Epithelial cell of proximal tubule (primary cell): ENCODE data around the gene ATG2B. TPM values are rescaled to one million over a fixed set of nuclear protein-coding genes. Genes with fewer than 3 reads are reported as not detected.

Source experiments
- DNase-seq: peaks from one replicate; pipeline ENCODE4 v3.0.0-alpha.2; 2011; ENCODE audit warnings: low read depth
- H3K4me3 ChIP-seq: 2 replicates; pipeline ENCODE4 v1.5.1; 2011; ENCODE audit warnings: low read depth, mild to moderate bottlenecking, low read length
- total RNA-seq: library from RNA; depleted of rRNA; stranded (reverse); fragments of >200 nt; gene quantifications from 2 replicates; pipeline ENCODE4 v1.2.3, GENCODE V29; 2015
- TF ChIP-seq, protein P1 (sequence below): conservative IDR thresholded peaks from 2 replicates; pipeline ENCODE4 v1.5.1; 2012; ENCODE audit warnings: low read depth, mild to moderate bottlenecking, low read length

ATG2B gene
- total RNA-seq, 1 donor from 2014 or later, result 8.6 TPM

DNA sequence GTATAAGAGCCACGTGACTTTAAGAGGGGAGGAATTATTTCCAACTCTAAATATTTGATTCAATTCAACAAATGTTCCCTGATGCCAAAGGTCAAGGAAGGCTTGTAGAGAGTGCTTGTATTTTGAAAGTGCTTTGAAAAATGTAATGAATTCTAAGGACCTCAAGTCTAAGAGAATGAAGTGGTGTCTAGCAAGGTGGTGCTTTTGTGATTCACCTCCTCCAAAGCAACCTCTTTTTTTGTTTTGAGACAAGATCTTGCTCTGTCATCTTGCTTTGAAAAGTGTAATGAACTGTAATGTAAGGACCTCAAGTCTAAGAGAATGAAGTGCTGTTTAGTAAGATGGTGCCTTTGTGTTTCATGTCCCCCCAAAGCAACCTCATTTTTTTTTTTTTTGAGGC, 42.5 kb upstream of the ATG2B start:
- TF ChIP-seq, protein P1, sequence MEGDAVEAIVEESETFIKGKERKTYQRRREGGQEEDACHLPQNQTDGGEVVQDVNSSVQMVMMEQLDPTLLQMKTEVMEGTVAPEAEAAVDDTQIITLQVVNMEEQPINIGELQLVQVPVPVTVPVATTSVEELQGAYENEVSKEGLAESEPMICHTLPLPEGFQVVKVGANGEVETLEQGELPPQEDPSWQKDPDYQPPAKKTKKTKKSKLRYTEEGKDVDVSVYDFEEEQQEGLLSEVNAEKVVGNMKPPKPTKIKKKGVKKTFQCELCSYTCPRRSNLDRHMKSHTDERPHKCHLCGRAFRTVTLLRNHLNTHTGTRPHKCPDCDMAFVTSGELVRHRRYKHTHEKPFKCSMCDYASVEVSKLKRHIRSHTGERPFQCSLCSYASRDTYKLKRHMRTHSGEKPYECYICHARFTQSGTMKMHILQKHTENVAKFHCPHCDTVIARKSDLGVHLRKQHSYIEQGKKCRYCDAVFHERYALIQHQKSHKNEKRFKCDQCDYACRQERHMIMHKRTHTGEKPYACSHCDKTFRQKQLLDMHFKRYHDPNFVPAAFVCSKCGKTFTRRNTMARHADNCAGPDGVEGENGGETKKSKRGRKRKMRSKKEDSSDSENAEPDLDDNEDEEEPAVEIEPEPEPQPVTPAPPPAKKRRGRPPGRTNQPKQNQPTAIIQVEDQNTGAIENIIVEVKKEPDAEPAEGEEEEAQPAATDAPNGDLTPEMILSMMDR, result no peak
- DNase-seq, result no peak

DNA sequence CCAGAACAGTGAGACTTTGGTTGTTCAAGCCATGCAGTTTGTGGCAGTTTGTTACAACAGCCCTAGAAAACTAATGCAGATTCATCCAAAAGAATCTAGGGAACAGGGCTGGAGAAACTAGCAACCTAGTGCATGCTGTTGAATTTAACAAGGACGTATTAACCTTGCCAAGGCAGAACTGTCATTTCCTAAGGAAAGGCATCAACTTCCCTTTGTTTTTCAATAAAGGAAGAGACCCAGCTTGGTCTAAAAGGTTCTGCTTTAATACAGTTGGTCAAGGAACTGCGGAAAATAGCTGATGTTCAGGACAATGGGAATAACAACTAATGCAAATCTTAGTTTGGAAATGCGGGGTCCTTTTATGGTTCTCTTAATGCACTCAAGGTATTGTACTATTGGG, 40.3 kb upstream of the ATG2B start:
- no peak overlapping the region for H3K4me3 ChIP-seq
- TF ChIP-seq, protein P1, result no peak
- no peak for DNase-seq

More for the DNA sequence above, 42.5 kb upstream of the ATG2B start:
- no peak overlapping the region for H3K4me3 ChIP-seq

DNA sequence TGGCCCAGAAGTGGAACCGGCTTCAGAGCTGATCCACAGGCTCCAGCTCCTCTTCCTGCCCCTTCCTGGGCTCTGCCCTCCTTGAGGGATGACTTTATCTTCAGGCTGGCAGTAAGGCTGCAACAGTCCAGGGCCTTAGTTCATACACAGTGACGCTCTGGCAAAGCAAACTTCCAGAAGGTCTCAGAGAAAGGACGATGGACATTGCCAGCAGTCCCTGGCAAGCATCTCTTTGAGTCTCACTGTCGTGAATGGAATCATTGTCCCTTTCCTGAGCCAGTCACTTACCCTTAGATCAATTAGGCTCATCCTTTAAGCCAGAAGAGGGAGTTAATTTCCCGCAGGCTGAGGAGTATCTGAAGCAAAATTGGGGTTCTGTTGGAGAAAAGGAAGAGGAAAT, 37.4 kb upstream of the ATG2B start:
- H3K4me3 ChIP-seq, result no peak overlapping the region
- TF ChIP-seq, protein P1, result no peak
- no peak for DNase-seq

DNA sequence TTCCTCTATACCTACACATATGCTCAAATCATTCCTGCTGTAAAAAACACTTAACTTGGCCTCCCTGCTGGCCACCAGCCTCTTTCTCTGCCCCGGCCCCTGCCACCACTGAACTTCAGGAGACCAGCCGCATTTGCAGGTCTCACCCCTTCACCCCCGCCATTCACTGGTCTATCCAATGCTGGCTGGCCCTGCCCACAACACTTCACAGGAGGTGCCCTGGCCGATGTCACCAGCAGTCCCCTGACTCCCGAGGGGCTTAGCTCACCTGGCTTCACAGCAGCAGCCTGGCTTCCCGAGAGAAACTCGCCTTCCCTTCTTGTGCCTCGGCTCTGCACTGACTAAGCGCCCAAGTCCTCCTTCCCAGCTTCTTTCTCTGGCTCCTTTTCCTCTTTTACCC, 36.3 kb upstream of the ATG2B start:
- no peak overlapping the region for H3K4me3 ChIP-seq
- DNase-seq, result no peak
- TF ChIP-seq, protein P1, result no peak

DNA sequence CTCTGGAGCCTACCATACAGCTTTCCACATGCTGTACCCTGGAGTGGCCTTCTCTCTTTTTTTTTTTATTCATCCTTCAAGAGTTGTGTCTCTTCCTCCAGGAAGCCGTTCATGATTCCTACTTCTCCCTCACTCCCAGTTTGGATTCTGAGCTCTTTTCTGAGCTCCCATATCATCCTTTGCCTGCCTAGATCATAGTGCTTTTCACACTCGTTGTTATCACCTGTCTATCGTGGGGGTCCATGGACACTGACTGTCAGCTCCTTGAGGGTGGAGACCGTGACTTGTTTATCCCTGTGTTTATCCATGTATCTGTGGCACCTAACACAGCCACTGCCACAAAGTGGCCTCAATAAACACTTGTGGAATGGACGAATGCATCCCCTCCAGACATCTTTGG, 35.8 kb upstream of the ATG2B start:
- TF ChIP-seq, protein P1, result no peak
- DNase-seq, result no peak
- H3K4me3 ChIP-seq, result no peak overlapping the region

DNA sequence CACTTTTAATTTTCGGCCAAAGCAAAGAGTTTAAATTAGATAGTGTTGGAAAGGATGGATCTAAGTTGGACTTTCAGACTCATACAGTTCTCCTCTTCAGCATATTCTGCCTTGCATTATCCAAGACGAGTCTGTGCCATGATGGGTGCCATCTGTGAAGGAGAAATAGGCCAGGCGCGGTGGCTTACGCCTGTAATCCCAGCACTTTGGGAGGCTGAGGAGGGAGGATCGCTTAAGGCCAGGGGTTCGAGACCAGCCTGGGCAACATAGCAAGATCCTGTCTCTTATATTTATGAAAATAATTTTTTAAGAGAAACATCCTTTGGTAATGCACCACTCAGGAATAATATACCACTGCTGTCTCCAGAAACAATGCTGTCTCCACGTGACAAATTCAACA, 35.3 kb upstream of the ATG2B start:
- no peak for DNase-seq
- H3K4me3 ChIP-seq, result no peak overlapping the region
- TF ChIP-seq, protein P1, result no peak

DNA sequence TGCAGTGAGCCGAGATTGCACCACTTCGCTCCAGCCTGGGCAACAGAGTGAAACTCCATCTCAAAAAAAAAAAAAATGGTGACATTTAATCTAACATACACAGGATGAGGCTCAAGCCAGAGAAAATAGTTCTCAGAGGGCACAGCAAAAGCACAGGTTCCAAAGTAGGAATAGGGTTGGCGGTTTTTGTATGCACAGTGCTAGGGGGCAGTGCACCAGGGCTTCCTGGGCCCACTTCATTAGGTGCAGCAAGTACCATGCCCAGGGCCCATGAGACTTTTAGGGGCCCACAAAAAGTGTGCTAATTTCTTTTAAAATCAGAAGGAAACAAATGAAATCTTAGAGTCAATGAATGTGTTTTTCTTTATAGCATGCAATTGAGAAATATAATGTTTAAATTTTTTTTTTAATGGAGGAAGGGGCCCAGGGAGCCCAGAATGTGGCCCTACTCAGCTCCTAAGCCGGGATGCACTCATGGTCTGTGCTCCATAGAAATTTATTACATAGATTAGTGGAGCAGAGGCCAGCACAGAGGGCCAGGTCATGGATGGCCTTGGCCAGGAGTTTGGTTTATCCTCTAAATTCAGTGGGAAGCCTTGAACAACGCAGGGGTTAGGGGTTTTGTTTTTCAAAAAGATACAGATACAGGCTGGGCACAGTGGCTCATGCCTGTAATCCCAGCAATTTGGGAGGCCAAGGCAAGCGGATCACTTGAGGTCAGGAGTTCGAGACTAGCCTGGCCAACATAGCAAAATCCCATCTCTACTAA, 31.1 kb upstream of the ATG2B start:
- DNase-seq, result no peak
- TF ChIP-seq, protein P1, result no peak
- H3K4me3 ChIP-seq, result no peak overlapping the region
